NT2/D1 (cell line): ENCODE data around the gene SUN1.
A peak's percentile ranks its signal among the peaks of the same experiment; 100 is the strongest.

Source experiments
- DNase-seq: peaks from one replicate; pipeline ENCODE4 v3.0.0-alpha.2; 2011; ENCODE audit warnings: low read depth, low spot score
- H3K27me3 ChIP-seq: 2 replicates; pipeline ENCODE4 v1.6.0; 2011; ENCODE audit warnings: mild to moderate bottlenecking; ENCODE audit not compliant: insufficient read length, insufficient read depth
- H3K36me3 ChIP-seq: 2 replicates; pipeline ENCODE4 v1.6.1; 2011; ENCODE audit warnings: mild to moderate bottlenecking, low read length, mixed read lengths; ENCODE audit not compliant: insufficient read depth, insufficient read length
- H3K4me1 ChIP-seq: 2 replicates; pipeline ENCODE4 v1.5.1; 2011; ENCODE audit not compliant: insufficient read depth, insufficient read length
- H3K4me3 ChIP-seq: 2 replicates; pipeline ENCODE4 v1.5.1; 2011; ENCODE audit warnings: low read depth; ENCODE audit not compliant: insufficient read length
- H3K9ac ChIP-seq: 2 replicates; pipeline ENCODE4 v1.6.0; 2011; ENCODE audit warnings: low read depth; ENCODE audit not compliant: insufficient read length
- H3K9me3 ChIP-seq: 2 replicates; pipeline ENCODE4 v1.5.1; 2011; ENCODE audit warnings: mild to moderate bottlenecking, low read length; ENCODE audit not compliant: insufficient read depth
- SUZ12 ChIP-seq: IDR thresholded peaks from 2 replicates; pipeline ENCODE4 v1.6.1; 2011; ENCODE audit not compliant: insufficient read length, insufficient read depth; ENCODE audit errors: extremely low read depth
- YY1 ChIP-seq: IDR thresholded peaks from 2 replicates; pipeline ENCODE4 v1.6.1; 2011; ENCODE audit not compliant: insufficient read length, insufficient read depth
- ZNF274 ChIP-seq: IDR thresholded peaks from 2 replicates; pipeline ENCODE4 v1.6.1; 2011; ENCODE audit warnings: mild to moderate bottlenecking, low read depth, low read length

The SUN1 gene

GRCh38 chr7:832167-832967 lies at the start of gene SUN1:
Gene SUN1, plus strand, starts transcription at chr7:832476. Its CDS starts 49 bp downstream, at chr7:832525.
- no peaks in the 10 kb centered on the region for H3K9me3 ChIP-seq
- no peak for TF ChIP-seq YY1
- TF ChIP-seq SUZ12: no peak
- TF ChIP-seq ZNF274: no peak
- no peak for DNase-seq
- H3K4me3 ChIP-seq: no peak within 1 kb of the TSS
- peaks cover 34% of the 10 kb centered on the region for H3K36me3 ChIP-seq
- no peak within 1 kb of the TSS for H3K9ac ChIP-seq
- H3K27me3 ChIP-seq: no peaks in the 10 kb centered on the region
- peaks cover 18% of the 10 kb centered on the region for H3K4me1 ChIP-seq

- TF ChIP-seq ZNF274 (no peak), SUZ12 (no peak), YY1 (no peak)
Measured at GRCh38 chr7:782718-783449, 49.4 kb upstream of the SUN1 start.

GRCh38 chr7:783556-784490 lies 48.5 kb upstream of the SUN1 start:
- no peaks in the 10 kb centered on the region; the same call in 1 of the 2 replicates for H3K9me3 ChIP-seq
- TF ChIP-seq YY1 (no peak), SUZ12 (no peak), ZNF274 (no peak)
- DNase-seq: no peak

More at GRCh38 chr7:782718-783449, 49.4 kb upstream of the SUN1 start:
- Histone ChIP-seq H3K9ac (no peak overlapping the region), H3K9me3 (no peaks in the 10 kb centered on the region; the same call in 1 of the 2 replicates), H3K27me3 (no peaks in the 10 kb centered on the region), H3K4me3 (no peak overlapping the region), H3K36me3 (peaks cover 86% of the 10 kb centered on the region), H3K4me1 (no peaks in the 10 kb centered on the region)
- no peak for DNase-seq

GRCh38 chr7:784971-785370 lies 47.3 kb upstream of the SUN1 start:
- H3K36me3 ChIP-seq: peaks cover 83% of the 10 kb centered on the region

More at GRCh38 chr7:783556-784490, 48.5 kb upstream of the SUN1 start:
- Histone ChIP-seq H3K4me1 (no peaks in the 10 kb centered on the region), H3K36me3 (peaks cover 86% of the 10 kb centered on the region), H3K4me3 (no peak overlapping the region), H3K27me3 (no peaks in the 10 kb centered on the region), H3K9ac (no peak overlapping the region)

GRCh38 chr7:785416-785815 lies 46.9 kb upstream of the SUN1 start:
- no peak overlapping the region for H3K4me3 ChIP-seq
- DNase-seq: no peak
- TF ChIP-seq ZNF274 (no peak), SUZ12 (no peak), YY1 (no peak)
- peaks cover 80% of the 10 kb centered on the region for H3K36me3 ChIP-seq
- no peak overlapping the region for H3K9ac ChIP-seq
- H3K9me3 ChIP-seq: no peaks in the 10 kb centered on the region; the same call in 1 of the 2 replicates
- no peaks in the 10 kb centered on the region for H3K4me1 ChIP-seq
- H3K27me3 ChIP-seq: no peaks in the 10 kb centered on the region

More at GRCh38 chr7:784971-785370, 47.3 kb upstream of the SUN1 start:
- TF ChIP-seq YY1: no peak
- no peak for TF ChIP-seq ZNF274
- no peak for TF ChIP-seq SUZ12
- Histone ChIP-seq H3K9ac (no peak overlapping the region), H3K27me3 (no peaks in the 10 kb centered on the region), H3K4me1 (no peaks in the 10 kb centered on the region), H3K9me3 (no peaks in the 10 kb centered on the region; the same call in 1 of the 2 replicates), H3K4me3 (no peak overlapping the region)
- DNase-seq: no peak

GRCh38 chr7:786472-787255 lies 45.6 kb upstream of the SUN1 start:
- TF ChIP-seq SUZ12 (no peak), YY1 (no peak), ZNF274 (no peak)
- H3K36me3 ChIP-seq: peaks cover 68% of the 10 kb centered on the region
- DNase-seq: peak; percentile 56

More at GRCh38 chr7:786472-787255, 45.6 kb upstream of the SUN1 start:
- no peak overlapping the region for H3K9ac ChIP-seq
- H3K4me1 ChIP-seq: no peaks in the 10 kb centered on the region
- no peaks in the 10 kb centered on the region; the same call in 1 of the 2 replicates for H3K9me3 ChIP-seq
- no peak overlapping the region for H3K4me3 ChIP-seq
- no peaks in the 10 kb centered on the region for H3K27me3 ChIP-seq
